Measurements from ENCODE around the gene RIMS4.

Gene RIMS4

DNA sequence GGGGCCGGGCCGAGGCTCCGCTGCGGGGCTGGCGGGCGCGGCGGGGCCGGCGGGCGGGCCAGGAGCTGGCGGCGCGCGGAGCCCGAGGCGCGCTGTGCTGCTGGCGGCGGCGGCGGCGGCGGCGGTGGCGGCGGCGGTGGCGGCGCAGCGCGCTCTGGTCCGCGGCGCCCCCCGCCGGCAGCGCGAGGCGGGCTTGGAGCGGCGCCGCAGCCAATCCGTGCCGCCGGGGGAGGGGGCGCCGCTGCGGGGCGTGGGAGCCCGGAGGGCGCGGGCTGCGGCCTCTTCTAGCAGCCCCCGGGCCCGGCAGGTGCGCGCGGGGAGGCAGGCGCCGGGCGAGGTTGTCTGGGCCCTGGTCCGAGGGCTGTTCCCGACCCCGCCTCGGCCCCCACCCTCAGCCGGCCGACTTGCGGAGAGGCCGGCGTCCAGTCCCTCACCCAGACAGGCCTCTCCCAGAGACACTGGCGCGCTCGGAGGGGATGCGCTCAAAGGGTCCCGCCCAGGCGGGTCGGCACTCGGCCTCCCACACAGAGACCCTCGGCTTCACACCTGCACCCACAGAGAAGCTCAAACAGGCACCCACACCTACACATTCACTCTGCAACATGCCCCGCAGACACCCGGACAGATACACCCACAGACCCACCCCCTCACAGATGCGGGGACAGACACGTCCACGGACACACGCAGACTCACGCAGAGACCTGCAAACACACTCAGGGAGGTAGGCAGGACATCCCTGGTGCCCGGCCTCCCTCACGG, at the start of gene RIMS4:
TSS of gene RIMS4 (minus strand) at position 156 of the 759 bp plus-strand sequence. CDS start 275 bp downstream, outside the sequence.
- H3K4me1 ChIP-seq (ENCODE audit: insufficient read depth, low read length), result peaks cover 11% of the 10 kb centered on the region
- H3K4me3 ChIP-seq (ENCODE audit: low read length), result peak within 1 kb of the TSS; percentile 41
- peaks cover 40% of the 10 kb centered on the region for H3K27me3 ChIP-seq (ENCODE audit: insufficient read depth, low read length)
- H2AFZ ChIP-seq (ENCODE audit: low read depth, low read length), result peak within 1 kb of the TSS; percentile 57
- no peaks in the 10 kb centered on the region for H3K36me3 ChIP-seq (ENCODE audit: insufficient read depth, low read length)
- no peaks in the 10 kb centered on the region for H3K9me3 ChIP-seq (ENCODE audit: low read length)

- H3K36me3 ChIP-seq (ENCODE audit: insufficient read depth, low read length), result no peaks in the 10 kb centered on the region
- H3K4me1 ChIP-seq (ENCODE audit: insufficient read depth, low read length), result peaks cover 9% of the 10 kb centered on the region
- no peaks in the 10 kb centered on the region for H3K9me3 ChIP-seq (ENCODE audit: low read length)
- no peak overlapping the region for H3K4me3 ChIP-seq (ENCODE audit: low read length)
- H2AFZ ChIP-seq (ENCODE audit: low read depth, low read length), result no peak overlapping the region
- H3K27me3 ChIP-seq (ENCODE audit: insufficient read depth, low read length), result no peaks in the 10 kb centered on the region
Measured at GRCh38 chr20:44858606-44859360, 48.4 kb upstream of the RIMS4 start.

- Histone ChIP-seq H3K36me3 (ENCODE audit: insufficient read depth, low read length) (no peaks in the 10 kb centered on the region), H3K27me3 (ENCODE audit: insufficient read depth, low read length) (peaks cover 3% of the 10 kb centered on the region), H2AFZ (ENCODE audit: low read depth, low read length) (no peak overlapping the region), H3K4me3 (ENCODE audit: low read length) (no peak overlapping the region), H3K9me3 (ENCODE audit: low read length) (no peaks in the 10 kb centered on the region), H3K4me1 (ENCODE audit: insufficient read depth, low read length) (peaks cover 2% of the 10 kb centered on the region)
Measured at GRCh38 chr20:44856856-44857448, 46.6 kb upstream of the RIMS4 start.

- peaks cover 3% of the 10 kb centered on the region for H3K27me3 ChIP-seq (ENCODE audit: insufficient read depth, low read length)
- no peak overlapping the region for H2AFZ ChIP-seq (ENCODE audit: low read depth, low read length)
- no peak overlapping the region for H3K4me3 ChIP-seq (ENCODE audit: low read length)
- no peaks in the 10 kb centered on the region for H3K9me3 ChIP-seq (ENCODE audit: low read length)
- H3K36me3 ChIP-seq (ENCODE audit: insufficient read depth, low read length), result no peaks in the 10 kb centered on the region
- peaks cover 2% of the 10 kb centered on the region for H3K4me1 ChIP-seq (ENCODE audit: insufficient read depth, low read length)
Measured at GRCh38 chr20:44856442-44856841, 46.1 kb upstream of the RIMS4 start.

DNA sequence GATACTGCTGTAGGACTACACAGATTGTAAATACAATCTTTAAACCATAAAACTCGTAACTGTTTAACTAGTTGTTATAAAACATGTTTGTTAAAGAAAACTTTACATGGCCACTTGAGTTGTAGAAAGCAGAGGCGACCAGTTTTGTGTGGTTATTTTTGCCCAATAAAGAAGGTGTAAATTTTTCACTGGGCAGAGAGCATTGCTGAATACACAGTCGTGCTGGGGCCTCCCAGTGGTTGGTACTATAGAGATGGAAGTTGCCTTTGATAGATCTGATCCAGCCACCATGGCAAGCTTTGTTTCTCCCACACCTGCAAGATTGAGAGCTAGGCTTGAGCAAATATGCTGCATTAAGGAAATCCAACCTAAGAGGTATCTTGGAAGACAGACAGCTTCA, 41.2 kb upstream of the RIMS4 start:
- H3K9me3 ChIP-seq (ENCODE audit: low read length), result no peaks in the 10 kb centered on the region
- H3K27me3 ChIP-seq (ENCODE audit: insufficient read depth, low read length), result peaks cover 3% of the 10 kb centered on the region
- no peak overlapping the region for H3K4me3 ChIP-seq (ENCODE audit: low read length)
- H3K4me1 ChIP-seq (ENCODE audit: insufficient read depth, low read length), result peaks cover 1% of the 10 kb centered on the region
- no peak overlapping the region for H2AFZ ChIP-seq (ENCODE audit: low read depth, low read length)
- no peaks in the 10 kb centered on the region for H3K36me3 ChIP-seq (ENCODE audit: insufficient read depth, low read length)

GRCh38 chr20:44850837-44851236, 40.5 kb upstream of the RIMS4 start:
- H3K27me3 ChIP-seq (ENCODE audit: insufficient read depth, low read length), result peaks cover 3% of the 10 kb centered on the region
- H3K9me3 ChIP-seq (ENCODE audit: low read length), result no peaks in the 10 kb centered on the region
- H3K36me3 ChIP-seq (ENCODE audit: insufficient read depth, low read length), result no peaks in the 10 kb centered on the region
- no peak overlapping the region for H3K4me3 ChIP-seq (ENCODE audit: low read length)
- no peak overlapping the region for H2AFZ ChIP-seq (ENCODE audit: low read depth, low read length)
- H3K4me1 ChIP-seq (ENCODE audit: insufficient read depth, low read length), result no peaks in the 10 kb centered on the region

DNA sequence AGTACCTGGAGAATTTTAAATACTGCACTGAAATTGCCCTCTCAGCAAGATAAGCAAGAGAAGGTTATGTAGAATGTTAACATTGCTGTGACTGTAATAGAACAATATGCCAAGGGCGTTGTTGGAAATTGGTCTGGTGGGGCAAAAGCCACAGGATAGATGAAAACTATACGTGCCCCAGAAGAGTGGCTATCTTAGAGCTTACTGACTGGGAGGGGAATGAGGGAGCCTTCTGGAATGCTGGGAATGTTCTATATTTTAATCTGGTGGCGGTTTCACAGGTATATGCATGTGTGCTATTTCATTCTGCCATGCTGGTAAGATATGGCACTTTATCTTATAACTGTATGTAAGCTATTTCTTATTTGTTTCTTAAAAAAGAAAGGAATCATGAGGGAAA, 39.9 kb upstream of the RIMS4 start:
- no peaks in the 10 kb centered on the region for H3K36me3 ChIP-seq (ENCODE audit: insufficient read depth, low read length)
- H3K9me3 ChIP-seq (ENCODE audit: low read length), result no peaks in the 10 kb centered on the region
- H2AFZ ChIP-seq (ENCODE audit: low read depth, low read length), result no peak overlapping the region
- H3K4me1 ChIP-seq (ENCODE audit: insufficient read depth, low read length), result no peaks in the 10 kb centered on the region
- no peak overlapping the region for H3K4me3 ChIP-seq (ENCODE audit: low read length)
- H3K27me3 ChIP-seq (ENCODE audit: insufficient read depth, low read length), result peaks cover 5% of the 10 kb centered on the region

GRCh38 chr20:44849703-44850102, 39.4 kb upstream of the RIMS4 start:
- H3K9me3 ChIP-seq (ENCODE audit: low read length), result no peaks in the 10 kb centered on the region
- H3K27me3 ChIP-seq (ENCODE audit: insufficient read depth, low read length), result peaks cover 6% of the 10 kb centered on the region
- H3K4me3 ChIP-seq (ENCODE audit: low read length), result no peak overlapping the region
- no peaks in the 10 kb centered on the region for H3K36me3 ChIP-seq (ENCODE audit: insufficient read depth, low read length)
- no peak overlapping the region for H2AFZ ChIP-seq (ENCODE audit: low read depth, low read length)
- no peaks in the 10 kb centered on the region for H3K4me1 ChIP-seq (ENCODE audit: insufficient read depth, low read length)

DNA sequence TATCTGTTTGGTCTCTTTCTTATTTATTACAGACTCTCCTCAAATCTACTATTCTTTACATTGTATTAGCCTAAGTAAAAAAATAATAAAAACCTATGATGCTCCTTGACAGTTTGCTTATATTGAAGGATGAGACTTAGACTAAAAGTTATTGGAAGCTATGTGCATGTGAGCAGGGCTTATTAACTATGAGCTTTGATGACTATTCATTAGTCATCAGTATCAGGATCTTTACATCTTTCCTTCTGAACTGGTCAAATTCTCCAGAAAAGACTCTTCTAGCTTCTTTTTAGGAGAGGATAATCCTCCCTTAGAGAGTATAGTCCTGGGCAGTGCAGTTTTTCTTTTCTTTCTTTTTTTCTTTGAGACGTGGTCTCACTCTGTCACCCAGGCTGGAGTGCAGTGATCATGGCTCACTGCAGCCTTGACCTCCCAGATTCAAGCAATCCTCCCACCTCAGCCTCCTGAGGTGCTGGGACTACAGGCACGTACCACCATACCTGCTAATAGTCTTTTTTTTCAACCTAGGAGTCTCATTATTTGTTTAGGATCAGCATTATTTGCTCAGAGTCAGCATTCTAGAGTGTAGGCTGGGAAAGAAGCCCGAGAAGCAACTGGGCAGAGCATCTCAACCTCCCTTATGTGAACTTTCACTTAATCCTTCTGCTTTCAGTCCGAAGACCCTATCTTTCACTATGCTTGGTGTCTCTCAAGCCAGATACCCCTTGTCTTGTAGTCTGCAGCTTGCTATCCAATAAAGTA, 38.1 kb upstream of the RIMS4 start:
- H3K36me3 ChIP-seq (ENCODE audit: insufficient read depth, low read length), result no peaks in the 10 kb centered on the region
- H2AFZ ChIP-seq (ENCODE audit: low read depth, low read length), result no peak overlapping the region
- peaks cover 6% of the 10 kb centered on the region for H3K27me3 ChIP-seq (ENCODE audit: insufficient read depth, low read length)
- H3K4me3 ChIP-seq (ENCODE audit: low read length), result no peak overlapping the region
- no peaks in the 10 kb centered on the region for H3K4me1 ChIP-seq (ENCODE audit: insufficient read depth, low read length)
- H3K9me3 ChIP-seq (ENCODE audit: low read length), result no peaks in the 10 kb centered on the region

- no peaks in the 10 kb centered on the region for H3K9me3 ChIP-seq (ENCODE audit: low read length)
- H3K4me1 ChIP-seq (ENCODE audit: insufficient read depth, low read length), result no peaks in the 10 kb centered on the region
- peaks cover 11% of the 10 kb centered on the region for H3K27me3 ChIP-seq (ENCODE audit: insufficient read depth, low read length)
- H3K36me3 ChIP-seq (ENCODE audit: insufficient read depth, low read length), result no peaks in the 10 kb centered on the region
- H2AFZ ChIP-seq (ENCODE audit: low read depth, low read length), result no peak overlapping the region
- no peak overlapping the region for H3K4me3 ChIP-seq (ENCODE audit: low read length)
Measured at GRCh38 chr20:44843876-44844275, 33.5 kb upstream of the RIMS4 start.

DNA sequence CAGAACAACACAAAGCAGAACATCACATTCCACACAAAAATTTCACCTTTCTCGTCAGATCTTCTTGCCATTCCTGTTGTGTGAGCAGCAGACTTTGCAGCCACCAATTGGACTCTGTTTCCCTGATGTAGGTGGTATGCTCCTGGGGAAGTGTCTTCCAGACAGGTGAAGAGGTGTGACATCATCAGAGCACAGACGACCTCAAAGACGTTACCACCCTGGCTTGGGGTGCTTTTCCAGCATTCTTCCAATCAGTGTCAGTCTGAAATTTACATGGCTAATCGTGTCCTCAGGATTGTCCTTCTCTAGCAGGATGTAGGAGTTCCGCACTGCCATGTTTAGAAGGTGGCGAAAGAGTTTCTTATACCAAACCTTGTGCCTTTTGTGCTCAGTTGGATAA, 31.6 kb upstream of the RIMS4 start:
- H3K27me3 ChIP-seq (ENCODE audit: insufficient read depth, low read length), result peaks cover 23% of the 10 kb centered on the region
- no peak overlapping the region for H2AFZ ChIP-seq (ENCODE audit: low read depth, low read length)
- H3K4me1 ChIP-seq (ENCODE audit: insufficient read depth, low read length), result no peaks in the 10 kb centered on the region
- H3K36me3 ChIP-seq (ENCODE audit: insufficient read depth, low read length), result no peaks in the 10 kb centered on the region
- H3K4me3 ChIP-seq (ENCODE audit: low read length), result no peak overlapping the region
- no peaks in the 10 kb centered on the region for H3K9me3 ChIP-seq (ENCODE audit: low read length)

- Histone ChIP-seq H3K36me3 (ENCODE audit: insufficient read depth, low read length) (no peaks in the 10 kb centered on the region), H3K4me1 (ENCODE audit: insufficient read depth, low read length) (no peaks in the 10 kb centered on the region), H2AFZ (ENCODE audit: low read depth, low read length) (no peak overlapping the region), H3K9me3 (ENCODE audit: low read length) (no peaks in the 10 kb centered on the region), H3K4me3 (ENCODE audit: low read length) (no peak overlapping the region), H3K27me3 (ENCODE audit: insufficient read depth, low read length) (peaks cover 23% of the 10 kb centered on the region)
Measured at GRCh38 chr20:44840826-44841225, 30.5 kb upstream of the RIMS4 start.

DNA sequence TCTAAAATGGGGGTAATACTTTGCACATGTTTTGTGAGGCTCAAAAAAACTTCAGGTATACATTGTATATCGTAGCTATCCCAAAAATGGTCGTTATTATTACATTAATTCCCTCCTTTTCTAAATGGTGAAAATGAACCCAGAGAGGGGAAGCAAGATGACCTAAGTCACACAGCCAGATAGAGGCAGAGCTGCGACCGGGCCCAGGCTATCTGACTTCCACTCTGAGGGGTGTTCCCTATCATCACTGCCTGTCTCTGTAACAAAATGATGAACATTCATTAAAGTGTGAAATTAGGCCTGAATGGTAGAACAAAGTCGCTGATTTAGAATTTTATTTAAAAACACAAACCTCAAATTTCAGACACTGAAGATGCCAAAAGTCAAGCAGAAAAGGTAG, 29.1 kb upstream of the RIMS4 start:
- no peaks in the 10 kb centered on the region for H3K36me3 ChIP-seq (ENCODE audit: insufficient read depth, low read length)
- no peak overlapping the region for H2AFZ ChIP-seq (ENCODE audit: low read depth, low read length)
- no peak overlapping the region for H3K4me3 ChIP-seq (ENCODE audit: low read length)
- no peaks in the 10 kb centered on the region for H3K4me1 ChIP-seq (ENCODE audit: insufficient read depth, low read length)
- H3K9me3 ChIP-seq (ENCODE audit: low read length), result no peaks in the 10 kb centered on the region
- peaks cover 20% of the 10 kb centered on the region for H3K27me3 ChIP-seq (ENCODE audit: insufficient read depth, low read length)

All from neuron (in vitro differentiated cells).